Caco-2 (cell line): ENCODE results near the gene HTR4. TPM values are rescaled to one million over a fixed set of nuclear protein-coding genes. Genes with fewer than 3 reads are reported as not detected.

ENCODE experiments used
- BruUV-seq: library from RNA; stranded (reverse); fragments of 400-500 nt; replicated peaks from 2 replicates; lab custom pipeline; 2021; lab: Mats Ljungman, UMichigan
- CTCF ChIA-PET: fragments of 300-600 bp; sonication (Branson Sonifier 250); formaldehyde crosslinking; loops from one replicate; lab custom pipeline; 2022; ENCODE audit warnings: antibody characterized with exemption; lab: Charles Lee
- POLR2A ChIA-PET: fragments of 300-600 bp; sonication (Branson Sonifier 250); formaldehyde crosslinking; loops from one replicate; lab custom pipeline; 2022; ENCODE audit warnings: antibody characterized with exemption; lab: Charles Lee
- DNase-seq, 2 experiments: peaks; one replicate each; pipeline versions ENCODE4 v3.0.0 to v3.0.0-alpha.2; 2020 to 2022
- H3K27me3 ChIP-seq: replicated peaks from 2 replicates; pipeline ENCODE4 v1.6.0; 2011; ENCODE audit warnings: low read length; ENCODE audit not compliant: control insufficient read depth, insufficient read depth
- H3K36me3 ChIP-seq: 2 replicates; pipeline ENCODE4 v1.5.1; 2011; ENCODE audit warnings: low read length; ENCODE audit not compliant: control insufficient read depth, insufficient read depth
- H3K4me1 ChIP-seq: fragments of 250-450 bp; sonication (Bioruptor Pico); 2 replicates; pipeline ENCODE4 v1.5.1; 2020; ENCODE audit warnings: mild to moderate bottlenecking
- H3K4me3 ChIP-seq: 2 replicates; pipeline ENCODE4 v1.5.1; 2011; ENCODE audit warnings: low read depth, mild to moderate bottlenecking, control low read depth, low read length
- H3K9me3 ChIP-seq: fragments of 250-450 bp; sonication (Bioruptor Pico); 2 replicates; pipeline ENCODE4 v1.5.1; 2020; ENCODE audit warnings: mild to moderate bottlenecking, moderate library complexity
- H3K27ac Mint-ChIP-seq: one replicate; pipeline ENCODE4 v1.8.0; 2022; ENCODE audit warnings: mixed read lengths; ENCODE audit not compliant: unreplicated experiment
- H3K27me3 Mint-ChIP-seq: one replicate; pipeline ENCODE4 v1.8.0; 2022; ENCODE audit warnings: mixed read lengths; ENCODE audit not compliant: insufficient read depth, unreplicated experiment
- H3K36me3 Mint-ChIP-seq: one replicate; pipeline ENCODE4 v1.8.0; 2022; ENCODE audit warnings: mild to moderate bottlenecking, mixed read lengths; ENCODE audit not compliant: insufficient read depth, unreplicated experiment
- H3K4me1 Mint-ChIP-seq: one replicate; pipeline ENCODE4 v1.8.0; 2022; ENCODE audit warnings: low read depth, mixed read lengths; ENCODE audit not compliant: unreplicated experiment
- H3K4me3 Mint-ChIP-seq: one replicate; pipeline ENCODE4 v1.8.0; 2022; ENCODE audit warnings: mild to moderate bottlenecking, moderate library complexity, mixed read lengths; ENCODE audit not compliant: unreplicated experiment
- H3K9me3 Mint-ChIP-seq: one replicate; pipeline ENCODE4 v1.8.0; 2022; ENCODE audit warnings: mixed read lengths; ENCODE audit not compliant: unreplicated experiment
- intact Hi-C: fragments of 100-400 bp; cut with micrococcal nuclease; formaldehyde crosslinking; loops from one replicate; pipeline ENCODE4 v1.10.0; 2022; ENCODE audit not compliant: unreplicated experiment
- total RNA-seq: library from RNA; stranded (reverse); gene quantifications from 2 replicates; pipeline ENCODE4 v1.2.3, GENCODE V29; 2022
- TF ChIP-seq, protein P1 (sequence below), 2 experiments: fragments of 200-600 bp in 1 of 2; IDR thresholded peaks; 1 replicate in 1 of 2; 2 replicates in 1 of 2; pipeline versions ENCODE4 v1.5.1 to v1.8.0; 2011 to 2022; ENCODE audit warnings: antibody characterized with exemption in 1 of 2, control low read depth in 1 of 2, inconsistent platforms in 1 of 2, low read depth in 1 of 2, low read length in 1 of 2, mild to moderate bottlenecking in 1 of 2, moderate library complexity in 1 of 2; ENCODE audit not compliant: insufficient read depth in 1 of 2, severe bottlenecking in 1 of 2, unreplicated experiment in 1 of 2

HTR4 gene
- total RNA-seq, 1 experiment from 2014 or later = not detected

DNA sequence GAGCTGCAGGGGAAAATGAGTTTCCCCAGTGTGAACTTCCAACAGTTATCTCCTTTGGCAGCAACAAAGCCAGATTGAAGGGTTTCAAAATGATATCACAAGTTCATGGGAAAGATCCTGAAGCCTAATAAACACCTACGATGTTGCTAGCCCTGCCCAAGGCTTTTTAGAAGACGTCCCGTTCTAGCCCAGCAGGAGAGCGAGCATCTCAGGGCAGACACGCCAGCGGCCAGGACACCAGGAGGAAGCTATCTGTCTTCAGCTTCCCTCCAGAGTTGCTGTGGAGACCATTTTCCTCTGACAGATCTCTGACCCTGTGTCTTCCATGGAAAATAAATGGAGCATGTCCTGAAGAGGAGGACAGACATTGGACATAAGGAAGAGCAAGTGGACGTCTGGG, 172.1 kb downstream of the HTR4 start:
- intact Hi-C loops = loop anchor here (2.0 kb wide), 1 partner anchor 37 kb away; no protein-coding TSS in a partner anchor
- Histone ChIP-seq H3K36me3 (no peaks in the 10 kb centered on the region), H3K4me1 (no peaks in the 10 kb centered on the region), H3K4me3 (no peak overlapping the region), H3K27me3 (no peaks in the 10 kb centered on the region), H3K9me3 (no peaks in the 10 kb centered on the region)
- ChIA-PET CTCF (no interaction called here), POLR2A (no interaction called here)
- TF ChIP-seq, protein P1, sequence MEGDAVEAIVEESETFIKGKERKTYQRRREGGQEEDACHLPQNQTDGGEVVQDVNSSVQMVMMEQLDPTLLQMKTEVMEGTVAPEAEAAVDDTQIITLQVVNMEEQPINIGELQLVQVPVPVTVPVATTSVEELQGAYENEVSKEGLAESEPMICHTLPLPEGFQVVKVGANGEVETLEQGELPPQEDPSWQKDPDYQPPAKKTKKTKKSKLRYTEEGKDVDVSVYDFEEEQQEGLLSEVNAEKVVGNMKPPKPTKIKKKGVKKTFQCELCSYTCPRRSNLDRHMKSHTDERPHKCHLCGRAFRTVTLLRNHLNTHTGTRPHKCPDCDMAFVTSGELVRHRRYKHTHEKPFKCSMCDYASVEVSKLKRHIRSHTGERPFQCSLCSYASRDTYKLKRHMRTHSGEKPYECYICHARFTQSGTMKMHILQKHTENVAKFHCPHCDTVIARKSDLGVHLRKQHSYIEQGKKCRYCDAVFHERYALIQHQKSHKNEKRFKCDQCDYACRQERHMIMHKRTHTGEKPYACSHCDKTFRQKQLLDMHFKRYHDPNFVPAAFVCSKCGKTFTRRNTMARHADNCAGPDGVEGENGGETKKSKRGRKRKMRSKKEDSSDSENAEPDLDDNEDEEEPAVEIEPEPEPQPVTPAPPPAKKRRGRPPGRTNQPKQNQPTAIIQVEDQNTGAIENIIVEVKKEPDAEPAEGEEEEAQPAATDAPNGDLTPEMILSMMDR (IDR thresholded peaks at IDR 0.05; ENCODE audit: insufficient read depth in 1 of 2, low read depth in 1 of 2, low read length in 1 of 2, severe bottlenecking in 1 of 2, unreplicated experiment in 1 of 2) = no peak
- Mint-ChIP-seq H3K9me3 (no peaks in the 10 kb centered on the region), H3K27me3 (peaks cover 26% of the 10 kb centered on the region), H3K4me3 (no peak overlapping the region), H3K36me3 (peaks cover 9% of the 10 kb centered on the region), H3K27ac (no peak overlapping the region), H3K4me1 (peaks cover 7% of the 10 kb centered on the region)
- no TSS peak for BruUV-seq
- DNase-seq = no peak

DNA sequence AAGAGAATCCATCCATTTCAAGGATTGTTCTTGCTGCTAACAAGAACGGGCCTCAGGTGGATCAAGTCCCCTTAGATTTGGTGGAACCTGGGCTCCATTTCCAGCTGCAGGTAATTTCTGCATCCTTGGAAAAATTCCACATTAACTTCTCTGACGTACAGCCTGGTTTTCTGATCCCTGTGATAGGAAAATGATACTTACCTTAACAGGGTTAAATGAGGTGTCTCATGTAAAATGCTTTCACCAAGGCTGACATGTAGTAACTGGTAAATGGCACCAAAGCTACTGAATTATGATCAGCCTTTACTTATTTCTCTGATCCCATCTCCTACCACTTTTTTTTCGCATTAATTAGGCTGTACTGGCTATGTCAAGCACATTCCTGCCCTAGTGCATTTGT, 176.9 kb downstream of the HTR4 start:
- Histone ChIP-seq H3K4me3 (no peak overlapping the region), H3K36me3 (no peaks in the 10 kb centered on the region), H3K27me3 (no peaks in the 10 kb centered on the region), H3K9me3 (no peaks in the 10 kb centered on the region), H3K4me1 (no peaks in the 10 kb centered on the region)
- peaks cover 3% of the 10 kb centered on the region for H3K36me3 Mint-ChIP-seq
- no peak overlapping the region for H3K4me3 Mint-ChIP-seq
- H3K9me3 Mint-ChIP-seq = no peaks in the 10 kb centered on the region
- ChIA-PET POLR2A (no interaction called here), CTCF (no interaction called here)
- H3K4me1 Mint-ChIP-seq = peaks cover 2% of the 10 kb centered on the region
- intact Hi-C loops = no loop called here
- H3K27ac Mint-ChIP-seq = no peak overlapping the region
- TF ChIP-seq, protein P1 (IDR thresholded peaks at IDR 0.05; ENCODE audit: insufficient read depth in 1 of 2, low read depth in 1 of 2, low read length in 1 of 2, severe bottlenecking in 1 of 2, unreplicated experiment in 1 of 2) = no peak
- H3K27me3 Mint-ChIP-seq = peaks cover 13% of the 10 kb centered on the region
- no TSS peak for BruUV-seq
- DNase-seq = no peak

DNA sequence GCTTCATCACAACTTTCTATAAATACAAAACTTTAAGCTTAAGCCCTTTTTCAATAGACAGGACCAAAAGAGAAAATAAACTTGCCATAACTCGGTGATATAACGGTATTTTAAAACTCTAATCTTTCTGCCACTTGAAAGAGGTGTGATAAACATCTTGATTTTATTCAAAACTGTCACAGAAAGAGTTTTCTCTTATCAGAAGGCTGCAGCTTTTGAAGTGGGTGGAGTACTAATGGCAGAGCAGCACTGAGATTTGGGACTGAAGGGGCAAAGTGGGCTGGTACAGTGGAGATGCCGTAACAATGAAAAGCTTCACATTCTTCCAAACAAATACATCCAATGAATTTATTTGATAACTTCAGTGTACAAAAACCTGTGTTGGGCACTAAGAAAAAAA, 178.0 kb downstream of the HTR4 start:
- no peak for DNase-seq
- Histone ChIP-seq H3K36me3 (no peaks in the 10 kb centered on the region), H3K27me3 (no peaks in the 10 kb centered on the region), H3K4me1 (no peaks in the 10 kb centered on the region), H3K4me3 (no peak overlapping the region), H3K9me3 (no peaks in the 10 kb centered on the region)
- CTCF ChIA-PET = no interaction called here
- H3K4me1 Mint-ChIP-seq = no peaks in the 10 kb centered on the region
- TF ChIP-seq, protein P1 (IDR thresholded peaks at IDR 0.05; ENCODE audit: insufficient read depth in 1 of 2, low read depth in 1 of 2, low read length in 1 of 2, severe bottlenecking in 1 of 2, unreplicated experiment in 1 of 2) = no peak
- no peaks in the 10 kb centered on the region for H3K9me3 Mint-ChIP-seq
- BruUV-seq = no TSS peak
- POLR2A ChIA-PET = no interaction called here
- intact Hi-C loops = no loop called here
- H3K27ac Mint-ChIP-seq = no peak overlapping the region
- H3K4me3 Mint-ChIP-seq = no peak overlapping the region
- peaks cover 12% of the 10 kb centered on the region for H3K27me3 Mint-ChIP-seq
- no peaks in the 10 kb centered on the region for H3K36me3 Mint-ChIP-seq
